KMS-11 (cell line): ENCODE data around the gene NMRK1.

Experiments used
- H2AFZ ChIP-seq: fragments of 200-600 bp; sonication (generic); 2 replicates; pipeline ENCODE4 v1.6.1; 2016; ENCODE audit warnings: antibody characterized with exemption, mixed run types, low read depth
- H3K27ac ChIP-seq: fragments of 200-600 bp; sonication (generic); 2 replicates; pipeline ENCODE4 v1.6.1; 2016; ENCODE audit warnings: mild to moderate bottlenecking, mixed run types
- H3K27me3 ChIP-seq: fragments of 200-600 bp; sonication (generic); 2 replicates; pipeline ENCODE4 v1.6.1; 2017; ENCODE audit warnings: mild to moderate bottlenecking, low read depth, mixed run types, moderate library complexity; ENCODE audit not compliant: insufficient read depth
- H3K36me3 ChIP-seq: fragments of 200-600 bp; sonication (generic); 2 replicates; pipeline ENCODE4 v1.6.1; 2017; ENCODE audit warnings: mild to moderate bottlenecking, mixed run types; ENCODE audit not compliant: insufficient read depth
- H3K4me1 ChIP-seq: fragments of 200-600 bp; sonication (generic); 2 replicates; pipeline ENCODE4 v1.6.1; 2016; ENCODE audit warnings: mild to moderate bottlenecking, low read depth, mixed run types; ENCODE audit not compliant: poor library complexity, severe bottlenecking
- H3K4me2 ChIP-seq: fragments of 200-600 bp; sonication (generic); 2 replicates; pipeline ENCODE4 v1.7.0; 2016; ENCODE audit warnings: mild to moderate bottlenecking, mixed run types
- H3K4me3 ChIP-seq: fragments of 200-600 bp; sonication (generic); IDR thresholded peaks from 2 replicates; pipeline ENCODE4 v1.6.1; 2017; ENCODE audit warnings: low read depth, low read length, mixed read lengths; ENCODE audit not compliant: insufficient read depth
- H3K79me2 ChIP-seq: fragments of 200-600 bp; sonication (generic); 2 replicates; pipeline ENCODE4 v1.6.1; 2016; ENCODE audit warnings: low read depth, mixed run types; ENCODE audit not compliant: insufficient read depth
- H3K9ac ChIP-seq: fragments of 200-600 bp; sonication (generic); 2 replicates; pipeline ENCODE4 v1.6.1; 2016; ENCODE audit warnings: mild to moderate bottlenecking, mixed run types
- H4K20me1 ChIP-seq: fragments of 200-600 bp; sonication (generic); 2 replicates; pipeline ENCODE4 v1.6.1; 2016; ENCODE audit warnings: mild to moderate bottlenecking, mixed run types; ENCODE audit not compliant: insufficient read depth
- TF ChIP-seq, protein P1 (sequence below): fragments of 200-600 bp; sonication (generic); conservative IDR thresholded peaks from 2 replicates; pipeline ENCODE4 v1.6.1; 2017; ENCODE audit warnings: low read depth, mild to moderate bottlenecking, antibody characterized with exemption, low read length, moderate library complexity, mixed read lengths

NMRK1 gene

DNA sequence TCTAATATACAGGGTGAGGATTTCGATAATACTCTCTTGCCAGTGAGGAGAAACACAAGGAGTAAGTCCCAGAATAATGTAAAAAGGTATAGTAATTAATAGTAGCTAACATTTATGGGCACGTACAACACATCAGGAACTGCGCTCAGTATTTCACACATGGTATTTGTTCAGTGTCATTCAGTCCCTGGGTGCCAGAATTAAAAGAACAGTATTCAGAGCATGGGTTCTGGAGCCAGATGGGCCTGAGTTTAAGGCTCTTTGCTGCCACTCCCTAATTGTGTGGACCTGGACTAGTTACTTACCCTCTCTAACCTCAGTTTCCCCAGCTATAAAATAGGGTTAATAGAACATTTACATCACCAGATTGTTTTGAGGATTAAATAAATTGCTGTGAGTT is 16.7 kb upstream of the NMRK1 start:
- Histone ChIP-seq H3K27ac (no peak overlapping the region), H3K4me1 (no peaks in the 10 kb centered on the region), H2AFZ (no peak overlapping the region), H3K4me2 (no peak overlapping the region), H4K20me1 (no peaks in the 10 kb centered on the region), H3K36me3 (no peaks in the 10 kb centered on the region), H3K9ac (no peak overlapping the region), H3K4me3 (no peak overlapping the region), H3K79me2 (peaks cover 10% of the 10 kb centered on the region; the same call in 1 of the 2 replicates), H3K27me3 (no peaks in the 10 kb centered on the region)
- TF ChIP-seq, protein P1, sequence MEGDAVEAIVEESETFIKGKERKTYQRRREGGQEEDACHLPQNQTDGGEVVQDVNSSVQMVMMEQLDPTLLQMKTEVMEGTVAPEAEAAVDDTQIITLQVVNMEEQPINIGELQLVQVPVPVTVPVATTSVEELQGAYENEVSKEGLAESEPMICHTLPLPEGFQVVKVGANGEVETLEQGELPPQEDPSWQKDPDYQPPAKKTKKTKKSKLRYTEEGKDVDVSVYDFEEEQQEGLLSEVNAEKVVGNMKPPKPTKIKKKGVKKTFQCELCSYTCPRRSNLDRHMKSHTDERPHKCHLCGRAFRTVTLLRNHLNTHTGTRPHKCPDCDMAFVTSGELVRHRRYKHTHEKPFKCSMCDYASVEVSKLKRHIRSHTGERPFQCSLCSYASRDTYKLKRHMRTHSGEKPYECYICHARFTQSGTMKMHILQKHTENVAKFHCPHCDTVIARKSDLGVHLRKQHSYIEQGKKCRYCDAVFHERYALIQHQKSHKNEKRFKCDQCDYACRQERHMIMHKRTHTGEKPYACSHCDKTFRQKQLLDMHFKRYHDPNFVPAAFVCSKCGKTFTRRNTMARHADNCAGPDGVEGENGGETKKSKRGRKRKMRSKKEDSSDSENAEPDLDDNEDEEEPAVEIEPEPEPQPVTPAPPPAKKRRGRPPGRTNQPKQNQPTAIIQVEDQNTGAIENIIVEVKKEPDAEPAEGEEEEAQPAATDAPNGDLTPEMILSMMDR, result no peak

DNA sequence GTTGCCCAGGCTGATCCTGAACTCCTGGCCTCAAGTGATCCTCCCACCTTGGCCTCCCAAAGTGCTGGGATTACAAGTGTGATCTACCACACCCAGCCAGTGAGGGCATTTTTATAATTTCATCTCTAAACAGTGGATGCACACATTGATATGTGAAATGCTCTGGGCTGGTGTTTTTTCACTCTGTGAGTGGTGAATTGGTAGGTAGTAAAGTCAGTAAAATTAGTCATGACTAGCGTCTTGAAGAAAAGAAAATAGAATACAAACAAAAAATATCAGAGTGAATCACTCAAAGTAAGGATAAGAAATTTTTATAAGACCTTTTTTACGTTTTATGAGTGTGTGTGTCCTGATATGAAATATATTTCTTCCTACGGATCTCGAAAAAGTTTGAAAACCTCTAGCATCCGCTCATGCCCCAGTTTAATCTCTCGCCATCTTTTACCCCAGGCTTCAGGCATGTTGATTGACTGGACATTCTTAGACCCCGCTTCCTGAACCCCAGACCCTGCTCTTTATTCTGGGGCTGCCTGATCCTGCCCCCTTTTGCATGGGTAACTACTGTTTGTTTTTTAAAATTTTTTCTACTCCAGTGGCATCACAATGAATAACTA is 14.3 kb upstream of the NMRK1 start:
- no peak overlapping the region for H3K9ac ChIP-seq
- TF ChIP-seq, protein P1, result no peak

DNA sequence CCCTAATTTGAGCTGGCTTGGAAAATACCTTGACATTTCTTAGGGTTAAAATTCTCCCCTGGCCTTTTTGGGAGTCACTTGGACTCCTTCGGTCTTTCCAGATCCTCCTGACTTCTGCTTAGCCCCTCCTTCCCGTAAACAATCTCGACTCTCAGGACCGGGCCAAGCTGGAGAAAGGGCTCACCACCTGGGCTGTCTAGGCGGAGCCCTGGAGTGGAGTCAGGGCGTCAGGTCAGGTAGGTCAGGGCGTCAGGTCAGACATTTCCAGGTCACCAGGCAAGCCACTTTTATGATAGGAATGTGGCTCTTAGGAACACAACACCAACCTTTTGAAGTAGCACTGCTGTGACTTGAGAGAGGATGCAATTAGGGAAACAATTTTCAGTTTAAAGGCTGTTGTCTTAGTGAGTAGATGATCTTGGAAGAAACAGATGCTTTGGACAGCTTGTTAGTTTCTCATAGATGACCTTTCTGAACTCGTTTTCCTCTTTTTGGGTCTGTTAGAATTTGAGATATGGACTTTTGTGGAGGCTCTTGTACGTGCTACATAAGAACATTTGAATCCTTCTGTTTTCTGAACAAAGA is 13.1 kb upstream of the NMRK1 start:
- Histone ChIP-seq H3K4me2 (no peak overlapping the region), H3K36me3 (no peaks in the 10 kb centered on the region), H3K79me2 (peaks cover 11% of the 10 kb centered on the region; the same call in 1 of the 2 replicates), H3K27me3 (no peaks in the 10 kb centered on the region), H2AFZ (no peak overlapping the region), H3K9ac (no peak overlapping the region), H3K4me3 (no peak overlapping the region), H3K27ac (no peak overlapping the region), H3K4me1 (no peaks in the 10 kb centered on the region), H4K20me1 (no peaks in the 10 kb centered on the region)
- TF ChIP-seq, protein P1, result no peak

More for the DNA sequence above, 14.3 kb upstream of the NMRK1 start:
- Histone ChIP-seq H3K4me3 (no peak overlapping the region), H2AFZ (no peak overlapping the region), H4K20me1 (no peaks in the 10 kb centered on the region), H3K79me2 (peaks cover 11% of the 10 kb centered on the region; the same call in 1 of the 2 replicates), H3K27ac (no peak overlapping the region), H3K4me1 (no peaks in the 10 kb centered on the region), H3K4me2 (no peak overlapping the region), H3K36me3 (no peaks in the 10 kb centered on the region), H3K27me3 (no peaks in the 10 kb centered on the region)

DNA sequence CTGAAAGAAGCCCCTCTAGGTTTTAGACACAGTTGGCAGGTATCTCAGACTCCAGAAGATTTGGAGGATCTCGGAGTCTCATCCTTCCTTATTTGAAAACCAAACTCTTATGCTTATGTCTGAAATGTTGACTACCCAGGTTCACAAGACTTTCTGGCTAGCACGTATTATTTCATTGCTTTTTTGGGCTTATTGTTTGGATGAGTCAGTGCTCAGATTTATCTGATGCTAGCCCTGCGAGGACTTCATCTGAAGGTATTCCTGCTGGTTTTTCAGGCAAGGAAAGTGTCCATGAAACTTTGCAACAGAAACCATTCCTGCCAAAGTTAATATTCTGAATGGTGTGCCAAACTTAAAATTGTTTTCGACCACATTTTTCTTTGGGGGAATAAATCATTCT is 8.8 kb upstream of the NMRK1 start:
- H3K4me2 ChIP-seq, result no peak overlapping the region
- no peak overlapping the region for H3K4me3 ChIP-seq
- peaks cover 21% of the 10 kb centered on the region for H3K4me1 ChIP-seq
- peaks cover 43% of the 10 kb centered on the region for H3K79me2 ChIP-seq
- H3K36me3 ChIP-seq, result no peaks in the 10 kb centered on the region
- H3K27me3 ChIP-seq, result no peaks in the 10 kb centered on the region
- no peak overlapping the region for H2AFZ ChIP-seq
- no peak overlapping the region for H3K9ac ChIP-seq
- H3K27ac ChIP-seq, result no peak overlapping the region
- TF ChIP-seq, protein P1, result no peak
- H4K20me1 ChIP-seq, result no peaks in the 10 kb centered on the region
